Effector memory CD4-positive, alpha-beta T cell (primary cell): ENCODE measurements around the gene ZNRD2.
A peak's percentile ranks its signal among the peaks of the same experiment; 100 is the strongest.

Experiments used
- DNase-seq, 3 donors: peaks; one replicate each; pipeline ENCODE4 v3.0.0-alpha.2; 2020
- H3K27ac ChIP-seq: 2 replicates; pipeline ENCODE4 v1.7.0; 2013; ENCODE audit warnings: mild to moderate bottlenecking, low read length, moderate library complexity; ENCODE audit not compliant: insufficient read depth, poor library complexity, severe bottlenecking
- H3K27me3 ChIP-seq: replicated peaks from 2 replicates; pipeline ENCODE4 v1.7.0; 2013; ENCODE audit warnings: mild to moderate bottlenecking, low read length; ENCODE audit not compliant: insufficient read depth, control insufficient read depth, poor library complexity, severe bottlenecking
- H3K36me3 ChIP-seq: 2 replicates; pipeline ENCODE4 v1.7.0; 2013; ENCODE audit warnings: mild to moderate bottlenecking, low read length, moderate library complexity; ENCODE audit not compliant: control insufficient read depth, insufficient read depth
- H3K4me1 ChIP-seq: 2 replicates; pipeline ENCODE4 v1.7.0; 2013; ENCODE audit warnings: low read length, mild to moderate bottlenecking; ENCODE audit not compliant: control insufficient read depth, insufficient read depth, poor library complexity, severe bottlenecking
- H3K4me3 ChIP-seq: 2 replicates; pipeline ENCODE4 v1.7.0; 2013; ENCODE audit warnings: low read length, low read depth, mild to moderate bottlenecking; ENCODE audit not compliant: insufficient read depth, poor library complexity, severe bottlenecking
- H3K9me3 ChIP-seq: 2 replicates; pipeline ENCODE4 v1.7.0; 2013; ENCODE audit warnings: mild to moderate bottlenecking, low read length, moderate library complexity; ENCODE audit not compliant: control insufficient read depth

ZNRD2 gene

DNA sequence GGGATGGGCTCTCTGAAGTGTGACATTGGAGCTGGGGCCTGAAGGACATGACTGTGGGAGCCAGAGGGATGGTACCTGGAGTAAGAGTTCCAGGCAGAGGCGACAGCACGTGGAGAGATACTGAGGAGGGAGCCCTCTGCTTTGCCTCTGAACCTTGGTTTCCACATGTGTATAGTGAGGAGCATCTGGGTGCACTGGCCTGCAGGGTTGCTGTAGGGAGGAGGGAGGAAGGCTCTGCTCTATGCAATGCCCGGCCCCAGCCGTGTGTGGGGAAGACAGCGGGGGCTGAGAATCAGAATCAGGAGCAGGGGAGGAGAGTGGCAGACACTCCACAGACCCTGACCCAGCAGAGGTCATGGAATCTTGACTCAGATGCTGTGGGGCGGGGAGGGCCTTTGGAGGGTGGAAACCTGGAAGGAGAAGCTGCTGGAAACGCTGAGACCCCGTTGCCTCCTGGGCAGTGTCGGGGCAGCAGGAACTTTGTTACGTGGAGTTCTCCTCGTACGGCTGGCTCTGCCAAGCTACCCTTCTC is 41.4 kb upstream of the ZNRD2 start:
- H3K4me1 ChIP-seq: peaks cover 27% of the 10 kb centered on the region
- peaks cover 41% of the 10 kb centered on the region for H3K36me3 ChIP-seq
- H3K27me3 ChIP-seq: no peaks in the 10 kb centered on the region
- no peak overlapping the region for H3K27ac ChIP-seq
- no peak overlapping the region for H3K4me3 ChIP-seq
- no peaks in the 10 kb centered on the region for H3K9me3 ChIP-seq
- DNase-seq: no peak

DNA sequence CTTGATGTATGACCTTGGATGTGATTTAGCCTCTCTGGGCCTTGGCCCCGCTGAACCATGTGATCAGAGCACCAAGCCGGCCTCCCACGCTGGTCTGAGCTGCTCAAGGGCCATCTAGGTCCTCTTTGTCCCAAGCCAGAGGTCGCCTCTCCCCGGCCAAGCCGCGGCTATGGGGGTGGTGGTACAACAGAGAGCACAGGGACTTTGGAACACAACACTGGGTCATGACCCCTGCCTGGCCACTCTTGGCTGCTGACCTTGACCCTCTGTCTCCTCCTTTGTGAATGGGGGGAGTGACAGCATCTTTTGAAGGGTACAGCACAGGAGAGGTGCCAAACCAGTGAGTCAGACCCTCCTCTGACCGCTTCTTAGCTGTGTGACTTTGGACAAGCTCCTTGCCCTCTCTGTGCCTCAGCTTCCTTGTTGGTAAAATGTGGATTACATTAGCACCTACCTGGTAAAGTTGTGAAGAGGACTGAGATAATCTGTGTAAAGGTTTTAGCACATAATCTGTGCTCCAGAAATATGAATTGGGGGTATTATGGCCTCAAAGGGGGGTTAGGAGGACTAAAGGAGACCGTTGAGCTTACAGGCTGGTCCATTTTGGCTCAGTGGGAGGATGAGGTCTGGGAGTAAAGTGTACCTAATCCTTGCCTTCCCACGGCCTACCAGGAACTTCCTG is 40.7 kb upstream of the ZNRD2 start:
- DNase-seq: no peak
- Histone ChIP-seq H3K4me1 (peaks cover 19% of the 10 kb centered on the region), H3K4me3 (no peak overlapping the region), H3K36me3 (peaks cover 41% of the 10 kb centered on the region), H3K9me3 (no peaks in the 10 kb centered on the region), H3K27ac (peak overlapping the region; percentile 5), H3K27me3 (no peaks in the 10 kb centered on the region)

DNA sequence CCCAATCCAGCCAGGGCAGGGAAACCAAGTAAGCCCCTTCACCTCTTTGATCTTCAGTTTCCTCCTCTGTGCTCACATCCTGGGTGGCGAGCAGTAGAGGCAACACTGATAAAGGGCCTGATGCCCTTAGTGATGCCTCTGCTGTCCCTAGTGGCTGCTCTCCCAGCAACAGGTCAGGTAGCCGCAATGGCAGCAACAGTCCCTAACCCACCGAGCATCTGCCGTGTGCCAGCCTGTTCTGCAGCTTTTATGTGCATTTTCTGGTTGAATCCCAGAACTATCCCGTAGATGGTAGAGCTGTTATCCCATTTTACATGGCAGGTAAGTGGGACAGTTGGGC is 40.1 kb upstream of the ZNRD2 start:
- H3K36me3 ChIP-seq: peaks cover 44% of the 10 kb centered on the region
- H3K4me1 ChIP-seq: peaks cover 19% of the 10 kb centered on the region
- no peak overlapping the region for H3K4me3 ChIP-seq
- DNase-seq: no peak
- no peaks in the 10 kb centered on the region for H3K9me3 ChIP-seq
- peak overlapping the region; percentile 5 for H3K27ac ChIP-seq
- no peaks in the 10 kb centered on the region for H3K27me3 ChIP-seq

DNA sequence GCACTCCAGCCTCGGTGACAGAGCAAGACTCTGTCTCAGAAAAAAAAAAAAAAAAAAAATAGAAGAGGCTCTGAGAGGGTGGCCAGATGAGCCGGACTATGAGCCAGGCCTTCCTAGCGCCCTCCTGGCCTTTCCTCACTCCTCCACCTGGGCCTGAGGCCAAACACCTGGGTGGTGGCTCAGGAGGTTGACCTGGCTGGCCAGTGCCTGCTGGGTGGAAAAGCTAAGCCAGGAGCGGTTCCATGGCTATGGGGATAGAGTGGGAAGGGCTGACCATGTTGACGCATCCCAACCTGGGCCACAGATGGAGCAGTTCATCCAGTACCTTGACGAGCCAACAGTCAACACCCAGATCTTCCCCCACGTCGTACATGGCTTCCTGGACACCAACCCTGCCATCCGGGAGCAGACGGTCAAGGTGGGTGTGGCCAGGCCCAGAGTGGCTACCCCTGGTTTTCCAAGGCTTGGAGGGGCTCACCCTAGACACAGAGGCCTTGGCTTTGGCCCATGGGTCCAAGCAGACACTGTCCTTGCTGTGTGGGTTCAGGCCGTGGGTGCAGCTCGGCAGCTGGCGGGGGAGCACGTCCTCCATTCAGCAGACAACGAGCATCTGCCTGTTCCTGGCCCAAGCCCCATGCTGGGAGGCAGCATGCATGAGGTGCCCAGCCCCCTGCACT is 37.8 kb upstream of the ZNRD2 start:
- peaks cover 10% of the 10 kb centered on the region for H3K4me1 ChIP-seq
- no peak overlapping the region for H3K4me3 ChIP-seq
- no peak overlapping the region for H3K27ac ChIP-seq
- no peaks in the 10 kb centered on the region for H3K27me3 ChIP-seq
- no peaks in the 10 kb centered on the region for H3K9me3 ChIP-seq
- peaks cover 62% of the 10 kb centered on the region for H3K36me3 ChIP-seq
- no peak for DNase-seq

DNA sequence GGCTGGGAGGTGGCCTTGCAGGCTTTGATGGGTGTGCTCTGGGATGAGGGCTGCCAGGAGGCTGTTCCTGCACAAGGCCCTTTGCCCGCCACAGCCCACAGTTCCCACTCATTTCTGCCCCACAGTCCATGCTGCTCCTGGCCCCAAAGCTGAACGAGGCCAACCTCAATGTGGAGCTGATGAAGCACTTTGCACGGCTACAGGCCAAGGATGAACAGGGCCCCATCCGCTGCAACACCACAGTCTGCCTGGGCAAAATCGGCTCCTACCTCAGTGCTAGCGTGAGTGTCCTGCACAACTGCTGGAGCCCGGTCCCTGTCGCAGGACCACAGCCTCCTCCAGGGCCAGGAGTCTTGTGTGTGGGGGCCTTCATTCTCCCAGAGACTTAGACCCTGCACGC is 35.2 kb upstream of the ZNRD2 start:
- Histone ChIP-seq H3K4me3 (no peak overlapping the region), H3K27me3 (no peaks in the 10 kb centered on the region), H3K36me3 (peaks cover 63% of the 10 kb centered on the region), H3K27ac (no peak overlapping the region), H3K9me3 (no peaks in the 10 kb centered on the region), H3K4me1 (peaks cover 8% of the 10 kb centered on the region)
- no peak for DNase-seq

DNA sequence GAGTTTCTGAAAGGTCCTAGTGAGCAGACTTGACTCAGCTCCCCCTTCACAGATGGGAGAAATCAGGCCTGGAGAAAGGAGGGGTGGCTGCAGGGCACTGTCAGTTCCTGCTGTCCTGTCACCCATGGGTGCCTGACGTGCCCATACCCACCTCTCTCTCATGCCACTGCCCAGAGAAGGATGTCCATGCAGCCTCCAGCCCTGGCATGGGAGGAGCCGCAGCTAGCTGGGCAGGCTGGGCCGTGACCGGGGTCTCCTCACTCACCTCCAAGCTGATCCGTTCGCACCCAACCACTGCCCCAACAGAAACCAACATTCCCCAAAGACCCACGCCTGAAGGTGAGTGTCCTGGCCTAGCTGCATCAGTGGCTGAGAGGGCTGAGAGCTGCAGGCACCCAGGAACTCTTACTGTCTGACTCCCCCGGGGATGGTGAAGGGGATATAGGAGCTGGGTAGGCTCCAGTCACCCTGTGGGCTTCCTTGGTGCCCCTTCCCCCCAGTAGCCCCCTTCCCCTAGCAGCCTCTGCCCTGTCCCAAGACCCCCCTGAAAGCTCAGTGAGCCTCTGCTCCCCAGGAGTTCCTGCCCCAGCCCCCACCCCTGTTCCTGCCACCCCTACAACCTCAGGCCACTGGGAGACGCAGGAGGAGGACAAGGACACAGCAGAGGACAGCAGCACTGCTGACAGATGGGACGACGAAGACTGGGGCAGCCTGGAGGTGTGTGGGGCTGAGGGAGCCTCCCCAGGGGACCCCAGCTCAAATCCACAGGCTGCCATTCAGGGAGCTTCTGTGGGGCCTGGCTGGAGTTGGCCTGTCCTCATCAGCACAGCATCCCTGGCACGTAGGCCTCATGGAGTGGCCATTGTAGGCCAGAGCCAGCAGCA is 33.6 kb upstream of the ZNRD2 start:
- DNase-seq: no peak
- Histone ChIP-seq H3K9me3 (no peaks in the 10 kb centered on the region), H3K4me3 (no peak overlapping the region), H3K27ac (no peak overlapping the region), H3K36me3 (peaks cover 47% of the 10 kb centered on the region), H3K27me3 (no peaks in the 10 kb centered on the region), H3K4me1 (peaks cover 14% of the 10 kb centered on the region)

DNA sequence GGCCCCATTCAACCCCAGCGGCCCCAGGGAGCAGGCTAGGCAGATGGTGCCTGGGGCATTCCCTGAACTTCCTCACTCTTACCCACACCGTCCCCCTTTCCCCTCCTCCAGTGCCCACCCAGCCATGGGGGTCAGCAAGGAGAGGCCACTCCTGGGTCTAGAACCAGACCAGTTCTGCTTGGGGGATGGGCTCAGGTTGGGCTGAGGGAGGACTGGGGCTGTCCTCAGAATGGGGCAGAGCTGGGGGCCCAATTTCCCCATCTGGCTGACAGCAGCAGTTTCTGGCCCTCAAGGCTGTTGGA is 33.0 kb upstream of the ZNRD2 start:
- Histone ChIP-seq H3K36me3 (peaks cover 44% of the 10 kb centered on the region), H3K4me3 (no peak overlapping the region), H3K27ac (no peak overlapping the region), H3K27me3 (no peaks in the 10 kb centered on the region), H3K9me3 (no peaks in the 10 kb centered on the region), H3K4me1 (peaks cover 14% of the 10 kb centered on the region)
- DNase-seq: no peak

DNA sequence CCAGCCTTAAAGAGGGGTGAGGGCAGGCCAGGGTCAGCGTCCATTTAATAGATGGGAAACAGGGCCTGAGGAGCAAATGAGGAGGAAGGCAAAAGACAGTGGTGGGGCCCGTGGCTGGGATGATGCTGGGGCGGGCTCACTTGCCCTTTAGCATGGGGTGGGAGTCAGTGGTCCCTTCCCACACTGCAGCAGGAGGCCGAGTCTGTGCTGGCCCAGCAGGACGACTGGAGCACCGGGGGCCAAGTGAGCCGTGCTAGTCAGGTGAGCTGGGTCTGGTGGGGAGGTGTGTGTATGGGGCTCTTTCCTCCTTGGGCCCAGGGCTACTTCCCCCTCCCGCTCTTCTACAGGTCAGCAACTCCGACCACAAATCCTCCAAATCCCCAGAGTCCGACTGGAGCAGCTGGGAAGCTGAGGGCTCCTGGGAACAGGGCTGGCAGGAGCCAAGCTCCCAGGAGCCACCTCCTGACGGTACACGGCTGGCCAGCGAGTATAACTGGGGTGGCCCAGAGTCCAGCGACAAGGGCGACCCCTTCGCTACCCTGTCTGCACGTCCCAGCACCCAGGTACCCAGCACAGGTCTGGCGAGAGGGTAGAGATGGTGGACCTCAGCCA is 32.6 kb upstream of the ZNRD2 start:
- Histone ChIP-seq H3K4me1 (peaks cover 14% of the 10 kb centered on the region), H3K27ac (no peak overlapping the region), H3K9me3 (no peaks in the 10 kb centered on the region), H3K36me3 (peaks cover 39% of the 10 kb centered on the region), H3K4me3 (no peak overlapping the region), H3K27me3 (no peaks in the 10 kb centered on the region)
- DNase-seq: no peak

DNA sequence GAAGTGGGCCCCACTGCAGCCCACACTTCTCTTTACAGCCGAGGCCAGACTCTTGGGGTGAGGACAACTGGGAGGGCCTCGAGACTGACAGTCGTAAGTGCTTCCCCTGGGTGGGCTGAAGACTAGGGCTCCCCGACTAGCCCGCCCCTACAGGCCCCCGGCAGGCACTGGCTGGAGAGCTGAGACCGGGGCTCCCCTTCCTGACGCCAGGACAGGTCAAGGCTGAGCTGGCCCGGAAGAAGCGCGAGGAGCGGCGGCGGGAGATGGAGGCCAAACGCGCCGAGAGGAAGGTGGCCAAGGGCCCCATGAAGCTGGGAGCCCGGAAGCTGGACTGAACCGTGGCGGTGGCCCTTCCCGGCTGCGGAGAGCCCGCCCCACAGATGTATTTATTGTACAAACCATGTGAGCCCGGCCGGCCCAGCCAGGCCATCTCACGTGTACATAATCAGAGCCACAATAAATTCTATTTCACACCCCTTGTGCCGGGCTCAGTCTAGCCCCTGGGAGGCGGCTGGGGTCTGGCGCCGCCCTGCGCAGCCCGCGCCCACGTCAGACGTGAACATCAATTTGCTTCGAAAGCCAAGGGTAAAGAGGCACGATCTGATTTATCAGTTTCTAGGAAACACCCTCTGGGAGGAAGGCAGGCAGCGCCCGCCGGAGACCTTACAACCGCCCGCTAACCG is 31.9 kb upstream of the ZNRD2 start:
- Histone ChIP-seq H3K27ac (no peak overlapping the region), H3K4me3 (no peak overlapping the region), H3K27me3 (no peaks in the 10 kb centered on the region), H3K36me3 (peaks cover 32% of the 10 kb centered on the region), H3K9me3 (no peaks in the 10 kb centered on the region), H3K4me1 (peaks cover 14% of the 10 kb centered on the region)
- no peak for DNase-seq
